K562 (cell line): Measurements from ENCODE around the gene NOXRED1. TPM values are rescaled to one million over a fixed set of nuclear protein-coding genes. Genes with fewer than 3 reads are reported as not detected.

Source experiments
- ATAC-seq: fragments of 200-7000 bp; cut with Tn5 transposase; 3 replicates; pipeline ENCODE4 v1.9.1; 2020; ENCODE audit warnings: moderate library complexity
- BruUV-seq: library from RNA; stranded (reverse); fragments of 400-500 nt; replicated peaks from 2 replicates; lab custom pipeline; 2021; lab: Mats Ljungman, UMichigan
- CTCF ChIA-PET: fragments of 300-600 bp; formaldehyde crosslinking; extraction: SDS; loops from one replicate; lab custom pipeline; 2021; ENCODE audit warnings: low intra/inter-chr PET ratio; lab: Yijun Ruan, JAX
- POLR2A ChIA-PET: fragments of 300-600, 350-650 bp; sonication (Branson Sonifier 250); formaldehyde crosslinking; extraction: SDS; loops from one replicate; lab custom pipeline; 2021; ENCODE audit warnings: antibody characterized with exemption, inconsistent platforms; lab: Yijun Ruan, JAX
- DNase-seq, 4 experiments: peaks; one replicate each; pipeline versions ENCODE4 v3.0.0 to v3.0.0-alpha.2; 2011 to 2018; ENCODE audit warnings: low spot score in 3 of 4, mixed read lengths in 3 of 4; ENCODE audit errors: extremely low read depth in 1 of 4
- FAIRE-seq: peaks from 2 replicates; lab custom pipeline; 2011; peaks lifted over from hg19 to GRCh38; lab: Jason Lieb, UNC
- H2AFZ ChIP-seq: 2 replicates; pipeline ENCODE4 v1.6.0; 2011; ENCODE audit warnings: low read depth, low read length, control low read depth, inconsistent platforms
- H3K27ac ChIP-seq: fragments of 200-600 bp; 3 replicates; pipeline ENCODE4 v1.8.0; 2011; ENCODE audit warnings: low read depth, mild to moderate bottlenecking, control low read depth, inconsistent platforms, low read length, moderate library complexity, mixed read lengths; ENCODE audit errors: extremely low read depth
- H3K27me3 ChIP-seq, 2 experiments: fragments of 300-600 bp in 1 of 2; 2 replicates in 1 of 2; 3 replicates in 1 of 2; pipeline versions ENCODE4 v1.6.0 to v1.8.0; 2011; ENCODE audit warnings: inconsistent platforms in 2 of 2, low read length in 2 of 2, mild to moderate bottlenecking in 1 of 2, mixed read lengths in 1 of 2, moderate library complexity in 1 of 2; ENCODE audit not compliant: control insufficient read depth in 2 of 2, insufficient read depth in 2 of 2
- H3K36me3 ChIP-seq: fragments of 300-600 bp; 3 replicates; pipeline ENCODE4 v1.8.0; 2011; ENCODE audit warnings: mild to moderate bottlenecking, low read length, inconsistent platforms; ENCODE audit not compliant: control insufficient read depth, insufficient read depth
- H3K4me1 ChIP-seq, 2 experiments: fragments of 200-600 bp in 1 of 2; replicated peaks in 1 of 2; 2 replicates in 1 of 2; 3 replicates in 1 of 2; pipeline versions ENCODE4 v1.5.1 to v1.8.0; 2011; ENCODE audit warnings: inconsistent platforms in 2 of 2, low read length in 2 of 2, mild to moderate bottlenecking in 1 of 2, mixed read lengths in 1 of 2, moderate library complexity in 1 of 2; ENCODE audit not compliant: control insufficient read depth in 2 of 2, insufficient read depth in 2 of 2
- H3K4me2 ChIP-seq: 2 replicates; pipeline ENCODE4 v1.6.1; 2011; ENCODE audit warnings: low read length, control low read depth, inconsistent platforms, mixed read lengths; ENCODE audit not compliant: insufficient read depth
- H3K4me3 ChIP-seq: fragments of 200-600 bp; sonication (generic), shearing (Covaris generic); 2 replicates; pipeline ENCODE4 v1.5.1; 2016; ENCODE audit warnings: control low read depth, inconsistent platforms
- H3K79me2 ChIP-seq: fragments of 200-600 bp; 3 replicates; pipeline ENCODE4 v1.8.0; 2011; ENCODE audit warnings: low read length, inconsistent platforms; ENCODE audit not compliant: control insufficient read depth, insufficient read depth
- H3K9ac ChIP-seq, 2 experiments: 2 replicates each; pipeline versions ENCODE4 v1.6.0 to v1.6.1; 2011; ENCODE audit warnings: low read depth in 2 of 2, low read length in 2 of 2, control low read depth in 1 of 2, inconsistent platforms in 1 of 2, mild to moderate bottlenecking in 1 of 2, mixed read lengths in 1 of 2; ENCODE audit not compliant: insufficient read depth in 1 of 2
- H3K9me1 ChIP-seq: one replicate; pipeline ENCODE4 v1.6.0; 2011; ENCODE audit warnings: inconsistent platforms, mild to moderate bottlenecking, low read length, moderate library complexity; ENCODE audit not compliant: control insufficient read depth, insufficient read depth
- H3K9me3 ChIP-seq: replicated peaks from 2 replicates; pipeline ENCODE4 v1.5.1; 2011; ENCODE audit warnings: low read depth, low read length, inconsistent platforms; ENCODE audit not compliant: control insufficient read depth, insufficient read depth
- H4K20me1 ChIP-seq: replicated peaks from 2 replicates; pipeline ENCODE4 v1.6.1; 2011; ENCODE audit warnings: low read length, inconsistent platforms, mixed read lengths; ENCODE audit not compliant: control insufficient read depth, insufficient read depth
- ARID3B ChIP-seq: fragments of 250-450 bp; sonication (Bioruptor Pico); IDR thresholded peaks from 2 replicates; pipeline ENCODE4 v1.4.0; 2020; ENCODE audit warnings: borderline replicate concordance
- ARNT ChIP-seq, 2 experiments: fragments of 450-650 bp; IDR thresholded peaks; 2 replicates each; pipeline ENCODE4 v1.6.1; 2016; ENCODE audit warnings: mild to moderate bottlenecking in 1 of 2
- BRF1 ChIP-seq: IDR thresholded peaks from 3 replicates; pipeline ENCODE4 v1.6.1; 2011; ENCODE audit warnings: borderline replicate concordance, mild to moderate bottlenecking; ENCODE audit not compliant: insufficient read length; ENCODE audit errors: extremely low read depth
- FOS ChIP-seq: IDR thresholded peaks from 3 replicates; pipeline ENCODE4 v1.6.1; 2011; ENCODE audit not compliant: insufficient read length; ENCODE audit errors: extremely low read depth
- ILF3 ChIP-seq: fragments of 450-650 bp; IDR thresholded peaks from 2 replicates; pipeline ENCODE4 v1.6.1; 2018; ENCODE audit warnings: antibody characterized with exemption, mild to moderate bottlenecking, moderate library complexity, borderline replicate concordance
- MAFF ChIP-seq: IDR thresholded peaks from 2 replicates; pipeline ENCODE4 v1.6.1; 2012; ENCODE audit warnings: low read length, improper control_type of control experiment
- MCM3 ChIP-seq: fragments of 450-650 bp; IDR thresholded peaks from 2 replicates; pipeline ENCODE4 v1.6.1; 2016
- NFYB ChIP-seq: IDR thresholded peaks from 2 replicates; pipeline ENCODE4 v1.6.1; 2011; ENCODE audit warnings: mild to moderate bottlenecking, moderate library complexity; ENCODE audit not compliant: insufficient read length; ENCODE audit errors: extremely low read depth
- RHOXF2B ChIP-seq: fragments of 250-450 bp; sonication (Bioruptor Pico); conservative IDR thresholded peaks from 2 replicates; pipeline ENCODE4 v1.5.1; 2021
- SIRT6 ChIP-seq: IDR thresholded peaks from one replicate; pipeline ENCODE4 v1.6.1; 2012; ENCODE audit warnings: low read depth, mild to moderate bottlenecking, control low read depth, inconsistent platforms, low read length, moderate library complexity
- SMAD3 ChIP-seq: fragments of 450-650 bp; formaldehyde crosslinking; conservative IDR thresholded peaks from 2 replicates; pipeline ENCODE4 v1.4.0; 2020; ENCODE audit warnings: mild to moderate bottlenecking
- STAG1 ChIP-seq: sonication (generic); formaldehyde crosslinking; IDR thresholded peaks from 2 replicates; pipeline ENCODE4 v1.5.0; 2020; ENCODE audit warnings: missing genetic modification reagents, borderline replicate concordance
- TCF15 ChIP-seq: fragments of 250-450 bp; sonication (Bioruptor Pico); IDR thresholded peaks from 2 replicates; pipeline ENCODE4 v1.8.0; 2022; ENCODE audit warnings: moderate library complexity, mild to moderate bottlenecking, inconsistent platforms
- TEAD1 ChIP-seq, 2 experiments: fragments of 450-650 bp in 1 of 2; sonication (generic) in 1 of 2; formaldehyde crosslinking; IDR thresholded peaks; 2 replicates each; pipeline versions ENCODE4 v1.4.0 to v1.8.0; 2020 to 2022; ENCODE audit warnings: mild to moderate bottlenecking in 2 of 2, missing genetic modification reagents in 1 of 2
- TEAD4 ChIP-seq, 2 experiments: sonication (generic) in 1 of 2; formaldehyde crosslinking in 1 of 2; IDR thresholded peaks; 2 replicates each; pipeline versions ENCODE4 v1.6.1 to v1.8.0; 2012 to 2022; ENCODE audit warnings: borderline replicate concordance in 1 of 2, inconsistent platforms in 1 of 2, low read length in 1 of 2, mild to moderate bottlenecking in 1 of 2, missing genetic modification reagents in 1 of 2
- ZNF124 ChIP-seq: sonication (generic); formaldehyde crosslinking; IDR thresholded peaks from 2 replicates; pipeline ENCODE4 v1.8.1; 2022; ENCODE audit warnings: missing genetic modification reagents
- ZNF395 ChIP-seq: fragments of 200-800 bp; sonication (Bioruptor generic); IDR thresholded peaks from 2 replicates; pipeline ENCODE4 v1.6.1; 2017; ENCODE audit warnings: missing genetic modification characterization, missing compliant biosample characterization
- ZNF766 ChIP-seq: fragments of 200-800 bp; sonication (Bioruptor generic); conservative IDR thresholded peaks from 2 replicates; pipeline ENCODE4 v1.6.1; 2016; ENCODE audit warnings: missing genetic modification characterization, missing compliant biosample characterization
- WGBS: fragments of 100-300 bp; shearing (Covaris generic); methylation state at CpG from one replicate; pipeline ENCODE4 v1.1.6; 2016; ENCODE audit warnings: low coverage, mixed read lengths; ENCODE audit not compliant: insufficient coverage; ENCODE audit errors: missing lambda C conversion rate; 5-methylcytosine and 5-hydroxymethylcytosine counted together
- in situ Hi-C: fragments of 300-500 bp; cut with MboI; formaldehyde crosslinking; loops from 4 replicates; pipeline ENCODE4 v1.15.0; 2018; ENCODE audit warnings: inconsistent platforms, mixed read lengths
- intact Hi-C: fragments of 100-400 bp; cut with micrococcal nuclease; formaldehyde crosslinking; loops from 2 replicates; pipeline ENCODE4 v1.14.2; 2022
- polyA plus RNA-seq, 8 experiments: library from polyadenylated mRNA; depleted of rRNA in 4 of 8; stranded (reverse) in 5 of 8; unstranded in 3 of 8; fragments of >200 nt; fragmentation: Nextera tagmentation in 2 of 8; fragmentation: Illumina TruSeq in 1 of 8; extraction: Ambion mirVana in 2 of 8; extraction: Trizol in 1 of 8; gene quantifications; 2 replicates each; pipeline versions ENCODE4 v1.2.1 to v1.2.3, GENCODE V29; 2011 to 2014; ENCODE audit warnings: inconsistent platforms in 1 of 8, missing spikeins in 1 of 8
- total RNA-seq, 7 experiments: library from RNA; depleted of rRNA in 6 of 7; stranded (reverse); fragments of >200 nt in 6 of 7; fragmentation: Illumina TruSeq in 2 of 7; extraction: Trizol in 2 of 7; gene quantifications; 2 replicates each; pipeline versions ENCODE4 v1.2.1 to v1.2.3, GENCODE V29; 2011 to 2021; ENCODE audit warnings: low replicate concordance in 1 of 7

NOXRED1 gene
- total and polyA plus RNA-seq, 9 of the 15 experiments (the other 6 are each of a cell fraction or from before 2014, with no cell fraction given), result 0.15 to 0.85 (median 0.30) TPM

GRCh38 chr14:77467801-77468200, 44.5 kb upstream of the NOXRED1 start:
- in situ Hi-C loops, result no loop called here
- no TSS peak for BruUV-seq
- H3K36me3 ChIP-seq, result peaks cover 60% of the 10 kb centered on the region

More at GRCh38 chr14:77467801-77468200, 44.5 kb upstream of the NOXRED1 start:
- Histone ChIP-seq H3K4me1 (no peaks in the 10 kb centered on the region), H3K9me3 (no peaks in the 10 kb centered on the region), H3K27me3 (peaks cover 3% of the 10 kb centered on the region in 2 experiments; a peak in 2 of 5 replicates), H3K9me1 (no peaks in the 10 kb centered on the region), H4K20me1 (no peaks in the 10 kb centered on the region), H3K9ac (no peak overlapping the region), H2AFZ (no peak overlapping the region), H3K4me2 (no peak overlapping the region), H3K27ac (no peak overlapping the region), H3K4me3 (no peak overlapping the region), H3K79me2 (no peaks in the 10 kb centered on the region)
- FAIRE-seq (no peak), ATAC-seq (no peak), DNase-seq (no peak)
- TF ChIP-seq ILF3 (no peak), ZNF395 (CRISPR knock-in tag) (no peak), SIRT6 (no peak), ARNT (IDR thresholded peaks at IDR 0.05) (no peak), NFYB (no peak), MAFF (no peak), MCM3 (no peak), TCF15 (CRISPR knock-in tag) (no peak), RHOXF2B (no peak), STAG1 (CRISPR knock-in tag) (no peak), SMAD3 (CRISPR knock-in tag) (no peak), ZNF124 (no peak), ARID3B (CRISPR knock-in tag) (no peak), BRF1 (no peak), TEAD4 (IDR thresholded peaks at IDR 0.05; ENCODE audit: low read length) (no peak), TEAD4 (CRISPR knock-in tag; IDR thresholded peaks at IDR 0.05; ENCODE audit: borderline replicate concordance) (no peak), TEAD1 (CRISPR knock-in tag; IDR thresholded peaks at IDR 0.05) (no peak), FOS (no peak), ZNF766 (CRISPR knock-in tag) (no peak)
- 92% methylated on average over 5 of the region's 5 CpGs for WGBS
- ChIA-PET POLR2A (interaction anchor here (0.7 kb wide), 1 partner anchor 9 kb away, joined by 3 read pairs; no protein-coding TSS in a partner anchor), CTCF (no interaction called here)
- intact Hi-C loops, result no loop called here
